Nephron progenitor cell (in vitro differentiated cells): ENCODE data around the gene KCMF1.

ENCODE experiments used
- DNase-seq: peaks from one replicate; pipeline ENCODE4 v3.0.0; 2021
- H3K27ac Mint-ChIP-seq: 2 replicates; pipeline ENCODE4 v1.8.0; 2021; ENCODE audit warnings: mild to moderate bottlenecking, moderate library complexity, mixed read lengths
- H3K27me3 Mint-ChIP-seq: 2 replicates; pipeline ENCODE4 v1.8.0; 2021; ENCODE audit warnings: mild to moderate bottlenecking, low read depth, mixed read lengths; ENCODE audit not compliant: poor library complexity
- H3K36me3 Mint-ChIP-seq: 2 replicates; pipeline ENCODE4 v1.8.0; 2021; ENCODE audit warnings: low read depth, mixed read lengths
- H3K4me1 Mint-ChIP-seq: 2 replicates; pipeline ENCODE4 v1.8.0; 2021; ENCODE audit warnings: mixed read lengths
- H3K4me3 Mint-ChIP-seq: 2 replicates; pipeline ENCODE4 v1.8.0; 2021; ENCODE audit warnings: mild to moderate bottlenecking, moderate library complexity, mixed read lengths
- H3K9me3 Mint-ChIP-seq: 2 replicates; pipeline ENCODE4 v1.8.0; 2021; ENCODE audit warnings: mild to moderate bottlenecking, moderate library complexity, mixed read lengths
- TF ChIP-seq, protein P1 (sequence below): fragments of 200-600 bp; sonication (generic); IDR thresholded peaks from 2 replicates; pipeline ENCODE4 v1.5.0; 2021; ENCODE audit warnings: antibody characterized with exemption

Gene KCMF1

DNA sequence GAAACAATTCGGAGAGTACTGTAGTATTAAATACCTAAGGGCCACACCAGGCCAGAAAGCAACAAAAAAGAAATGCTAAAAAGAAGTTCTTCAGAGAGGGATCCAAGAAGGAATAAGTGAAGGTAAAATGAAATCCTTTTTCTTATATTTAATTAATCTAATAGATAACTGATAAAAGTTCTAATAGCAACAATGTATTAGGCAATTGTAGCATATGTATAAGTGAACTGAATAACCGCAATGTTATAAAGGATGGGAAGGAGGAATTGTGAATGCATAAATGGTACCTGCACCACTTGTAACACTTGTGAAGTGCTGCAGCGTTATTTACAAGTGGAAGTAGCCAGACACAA lies 43.7 kb upstream of the KCMF1 start:
- TF ChIP-seq, protein P1, sequence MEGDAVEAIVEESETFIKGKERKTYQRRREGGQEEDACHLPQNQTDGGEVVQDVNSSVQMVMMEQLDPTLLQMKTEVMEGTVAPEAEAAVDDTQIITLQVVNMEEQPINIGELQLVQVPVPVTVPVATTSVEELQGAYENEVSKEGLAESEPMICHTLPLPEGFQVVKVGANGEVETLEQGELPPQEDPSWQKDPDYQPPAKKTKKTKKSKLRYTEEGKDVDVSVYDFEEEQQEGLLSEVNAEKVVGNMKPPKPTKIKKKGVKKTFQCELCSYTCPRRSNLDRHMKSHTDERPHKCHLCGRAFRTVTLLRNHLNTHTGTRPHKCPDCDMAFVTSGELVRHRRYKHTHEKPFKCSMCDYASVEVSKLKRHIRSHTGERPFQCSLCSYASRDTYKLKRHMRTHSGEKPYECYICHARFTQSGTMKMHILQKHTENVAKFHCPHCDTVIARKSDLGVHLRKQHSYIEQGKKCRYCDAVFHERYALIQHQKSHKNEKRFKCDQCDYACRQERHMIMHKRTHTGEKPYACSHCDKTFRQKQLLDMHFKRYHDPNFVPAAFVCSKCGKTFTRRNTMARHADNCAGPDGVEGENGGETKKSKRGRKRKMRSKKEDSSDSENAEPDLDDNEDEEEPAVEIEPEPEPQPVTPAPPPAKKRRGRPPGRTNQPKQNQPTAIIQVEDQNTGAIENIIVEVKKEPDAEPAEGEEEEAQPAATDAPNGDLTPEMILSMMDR, result peak; percentile 33
- Mint-ChIP-seq H3K27ac (no peak overlapping the region), H3K4me1 (peaks cover 31% of the 10 kb centered on the region), H3K27me3 (no peaks in the 10 kb centered on the region), H3K36me3 (no peaks in the 10 kb centered on the region), H3K4me3 (peak overlapping the region; percentile 75), H3K9me3 (no peaks in the 10 kb centered on the region)
- no peak for DNase-seq

DNA sequence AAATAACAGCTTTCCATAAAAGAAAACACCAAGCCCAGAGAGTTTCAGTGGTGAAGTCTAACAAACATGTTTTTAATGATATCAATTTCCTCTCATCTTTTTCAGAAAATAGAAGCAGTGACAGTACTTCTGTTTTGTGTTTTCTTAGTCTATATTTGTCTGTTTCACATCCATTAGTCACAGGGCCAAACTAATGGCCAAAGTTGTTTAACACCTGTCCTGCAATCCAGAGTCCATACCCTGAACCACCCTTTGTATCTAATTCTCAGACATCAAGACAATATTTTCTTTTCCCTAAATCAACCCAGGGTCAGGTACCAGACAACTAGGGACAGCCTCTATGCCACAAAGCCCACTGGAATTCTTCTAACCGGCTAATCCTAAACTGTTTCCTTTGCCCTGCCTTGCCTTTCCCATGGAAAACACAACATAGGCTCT lies 39.6 kb upstream of the KCMF1 start:
- TF ChIP-seq, protein P1, result no peak
- H3K9me3 Mint-ChIP-seq, result no peaks in the 10 kb centered on the region
- no peak overlapping the region for H3K27ac Mint-ChIP-seq
- peaks cover 1% of the 10 kb centered on the region for H3K27me3 Mint-ChIP-seq
- H3K36me3 Mint-ChIP-seq, result no peaks in the 10 kb centered on the region
- peaks cover 22% of the 10 kb centered on the region for H3K4me1 Mint-ChIP-seq
- H3K4me3 Mint-ChIP-seq, result no peak overlapping the region
- DNase-seq, result no peak

DNA sequence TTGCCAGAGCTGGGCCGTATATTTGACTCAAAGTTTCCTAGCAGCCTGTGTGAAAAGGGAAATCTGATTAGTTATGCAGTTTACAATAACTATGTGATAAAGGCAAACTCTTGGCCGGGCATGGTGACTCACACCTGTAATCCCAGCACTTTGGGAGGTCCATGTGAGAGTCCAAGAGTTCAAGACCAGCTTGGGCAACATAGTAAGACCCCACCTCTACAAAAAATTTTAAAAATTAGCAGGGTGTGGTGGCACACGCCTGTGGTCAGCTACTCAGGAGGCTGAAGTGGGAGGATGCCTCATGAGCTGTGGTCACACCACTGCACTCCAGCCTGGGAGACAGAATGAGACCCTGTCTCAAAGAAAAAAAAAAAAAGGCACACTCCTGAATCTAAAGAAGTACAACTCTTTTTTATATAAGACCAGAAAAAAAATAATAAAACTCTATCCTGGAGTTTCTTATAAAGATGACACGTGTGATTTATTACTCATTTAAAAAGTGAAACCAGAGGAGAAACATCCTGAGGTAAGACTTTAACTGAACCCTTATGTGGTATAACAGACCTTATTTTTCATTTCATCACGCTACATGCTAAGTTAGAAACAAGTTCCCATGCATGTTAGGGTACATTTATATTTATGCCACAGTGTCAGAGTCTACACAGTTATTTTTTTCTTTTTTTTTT lies 32.6 kb upstream of the KCMF1 start:
- Mint-ChIP-seq H3K9me3 (no peaks in the 10 kb centered on the region), H3K4me3 (no peak overlapping the region), H3K4me1 (peaks cover 5% of the 10 kb centered on the region), H3K36me3 (no peaks in the 10 kb centered on the region), H3K27me3 (peaks cover 4% of the 10 kb centered on the region), H3K27ac (no peak overlapping the region)
- no peak for DNase-seq
- TF ChIP-seq, protein P1, result no peak

DNA sequence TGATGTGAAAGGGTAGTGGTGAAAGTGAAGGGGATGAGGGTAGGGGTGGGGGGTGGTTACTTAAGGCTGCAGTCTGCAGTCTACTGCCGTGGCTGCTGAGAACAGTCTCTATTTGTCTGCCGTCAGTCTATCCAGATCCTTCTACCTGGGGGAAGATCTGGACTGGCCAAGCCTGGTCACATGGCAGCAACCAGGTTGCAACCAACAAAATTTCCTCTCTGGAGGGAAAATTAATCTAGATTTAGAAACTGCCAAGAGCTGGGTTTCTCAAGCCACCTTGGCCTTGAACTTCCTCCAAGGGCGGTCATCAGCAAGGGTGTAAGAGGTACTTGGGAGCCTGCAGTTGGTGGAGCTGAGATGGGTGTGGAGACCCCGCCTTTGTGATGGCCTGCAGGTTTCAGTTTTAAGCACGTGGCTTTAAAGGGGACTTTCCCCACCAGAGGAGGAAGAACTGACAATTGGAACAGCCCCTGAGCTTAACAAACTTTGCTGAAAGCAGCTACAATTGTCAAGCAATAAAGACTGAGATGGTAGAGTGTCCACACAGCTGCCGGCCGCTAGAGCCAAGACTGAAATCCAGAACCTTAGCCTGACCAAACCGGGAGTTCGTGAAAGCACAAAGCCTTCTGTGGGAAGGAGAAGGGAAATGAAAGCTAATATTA lies 31.4 kb upstream of the KCMF1 start:
- no peak overlapping the region for H3K4me3 Mint-ChIP-seq
- H3K36me3 Mint-ChIP-seq, result no peaks in the 10 kb centered on the region
- no peaks in the 10 kb centered on the region for H3K9me3 Mint-ChIP-seq
- TF ChIP-seq, protein P1, result no peak
- no peak for DNase-seq
- peaks cover 5% of the 10 kb centered on the region for H3K4me1 Mint-ChIP-seq
- peaks cover 4% of the 10 kb centered on the region for H3K27me3 Mint-ChIP-seq
- H3K27ac Mint-ChIP-seq, result no peak overlapping the region

DNA sequence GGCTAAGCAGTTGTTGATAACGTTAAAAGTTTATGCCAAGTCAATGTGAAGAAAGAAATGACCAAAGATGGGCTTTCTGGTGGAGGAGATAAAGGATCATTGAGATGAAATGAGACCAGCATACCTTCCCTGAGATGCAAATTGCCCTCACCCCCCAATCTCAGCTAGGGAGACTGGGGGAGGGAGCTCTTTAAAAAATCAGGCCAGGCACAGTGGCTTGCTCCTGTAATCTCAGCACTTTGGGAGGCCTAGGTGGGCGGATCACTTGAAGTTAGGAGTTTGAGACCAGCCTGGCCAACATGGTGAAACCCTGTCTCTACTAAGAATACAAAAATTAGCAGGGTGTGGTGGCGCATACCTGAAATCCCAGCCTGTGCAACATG lies 30.9 kb upstream of the KCMF1 start:
- Mint-ChIP-seq H3K4me1 (peaks cover 5% of the 10 kb centered on the region), H3K27ac (no peak overlapping the region), H3K36me3 (no peaks in the 10 kb centered on the region), H3K9me3 (no peaks in the 10 kb centered on the region), H3K4me3 (no peak overlapping the region), H3K27me3 (peaks cover 4% of the 10 kb centered on the region)
- TF ChIP-seq, protein P1, result no peak
- no peak for DNase-seq
